Trophoblast cell (in vitro differentiated cells and primary cell): Measurements from ENCODE around the gene CREB5.

ENCODE experiments used
- DNase-seq, 2 donors: peaks; one replicate each; pipeline ENCODE4 v3.0.0-alpha.2; 2016
- H2AFZ ChIP-seq: 2 replicates; pipeline ENCODE4 v1.6.1; 2013; ENCODE audit warnings: low read length, moderate library complexity, mild to moderate bottlenecking; ENCODE audit not compliant: insufficient read depth, poor library complexity
- H2AK5ac ChIP-seq: 2 replicates; pipeline ENCODE4 v1.6.1; 2013; ENCODE audit warnings: mild to moderate bottlenecking, low read length
- H2BK120ac ChIP-seq: 2 replicates; pipeline ENCODE4 v1.6.1; 2013; ENCODE audit warnings: low read length, mild to moderate bottlenecking, moderate library complexity; ENCODE audit not compliant: insufficient read depth, poor library complexity
- H2BK12ac ChIP-seq: 2 replicates; pipeline ENCODE4 v1.6.1; 2013; ENCODE audit warnings: mild to moderate bottlenecking, low read length, moderate library complexity
- H2BK5ac ChIP-seq: 2 replicates; pipeline ENCODE4 v1.6.1; 2013; ENCODE audit warnings: low read length, low read depth, moderate library complexity, mild to moderate bottlenecking; ENCODE audit not compliant: poor library complexity
- H3K14ac ChIP-seq: 2 replicates; pipeline ENCODE4 v1.6.1; 2013; ENCODE audit warnings: mild to moderate bottlenecking, low read length
- H3K18ac ChIP-seq: 2 replicates; pipeline ENCODE4 v1.6.1; 2013; ENCODE audit warnings: mild to moderate bottlenecking, low read length
- H3K23ac ChIP-seq: 2 replicates; pipeline ENCODE4 v1.6.1; 2013; ENCODE audit warnings: low read length
- H3K27ac ChIP-seq: 2 replicates; pipeline ENCODE4 v1.5.1; 2013; ENCODE audit warnings: low read depth, mild to moderate bottlenecking, inconsistent platforms, low read length, moderate library complexity
- H3K27me3 ChIP-seq: 2 replicates; pipeline ENCODE4 v1.6.1; 2013; ENCODE audit warnings: inconsistent platforms, mild to moderate bottlenecking, low read length, moderate library complexity; ENCODE audit not compliant: insufficient read depth
- H3K36me3 ChIP-seq, 2 experiments: 1 replicate in 1 of 2; 2 replicates in 1 of 2; pipeline ENCODE4 v1.6.1; 2013; ENCODE audit warnings: low read length in 2 of 2, mild to moderate bottlenecking in 2 of 2, moderate library complexity in 1 of 2; ENCODE audit not compliant: insufficient read depth in 2 of 2, control insufficient read depth in 1 of 2
- H3K4ac ChIP-seq: 2 replicates; pipeline ENCODE4 v1.6.1; 2013; ENCODE audit warnings: low read depth, mild to moderate bottlenecking, low read length, moderate library complexity
- H3K4me1 ChIP-seq, 2 experiments: 1 replicate in 1 of 2; 2 replicates in 1 of 2; pipeline ENCODE4 v1.6.1; 2013; ENCODE audit warnings: low read length in 2 of 2, mild to moderate bottlenecking in 2 of 2, moderate library complexity in 1 of 2; ENCODE audit not compliant: insufficient read depth in 2 of 2, control insufficient read depth in 1 of 2
- H3K4me2 ChIP-seq: 2 replicates; pipeline ENCODE4 v1.6.1; 2013; ENCODE audit warnings: inconsistent platforms, mild to moderate bottlenecking, low read length, moderate library complexity
- H3K4me3 ChIP-seq: 2 replicates; pipeline ENCODE4 v1.5.1; 2013; ENCODE audit warnings: mild to moderate bottlenecking, low read depth, low read length, inconsistent platforms
- H3K79me1 ChIP-seq: one replicate; pipeline ENCODE4 v1.6.1; 2013; ENCODE audit warnings: low read length
- H3K79me2 ChIP-seq: 2 replicates; pipeline ENCODE4 v1.6.1; 2013; ENCODE audit warnings: low read length, mild to moderate bottlenecking; ENCODE audit not compliant: control insufficient read depth, insufficient read depth, poor library complexity
- H3K9ac ChIP-seq: 2 replicates; pipeline ENCODE4 v1.6.1; 2013; ENCODE audit warnings: mild to moderate bottlenecking, low read length
- H3K9me3 ChIP-seq: 2 replicates; pipeline ENCODE4 v1.6.1; 2013; ENCODE audit warnings: low read depth, mild to moderate bottlenecking, control low read depth, inconsistent platforms, low read length; ENCODE audit not compliant: insufficient read depth
- H4K12ac ChIP-seq: 2 replicates; pipeline ENCODE4 v1.6.1; 2013; ENCODE audit warnings: low read depth, mild to moderate bottlenecking, low read length, moderate library complexity
- H4K8ac ChIP-seq: 2 replicates; pipeline ENCODE4 v1.6.1; 2013; ENCODE audit warnings: low read depth, mild to moderate bottlenecking, low read length, moderate library complexity
- H4K91ac ChIP-seq: one replicate; pipeline ENCODE4 v1.6.1; 2013; ENCODE audit warnings: low read depth, mild to moderate bottlenecking, low read length, moderate library complexity
- whole genome bisulfite sequencing: extraction: QIAGEN DNeasy Blood & Tissue Kit; methylation state at CpG from one replicate; pipeline ENCODE4 v1.1.7; 2013; ENCODE audit warnings: missing lambda C conversion rate; ENCODE audit not compliant: insufficient read length, insufficient coverage; ENCODE audit errors: extremely low coverage; 5-methylcytosine and 5-hydroxymethylcytosine counted together

Gene CREB5

DNA sequence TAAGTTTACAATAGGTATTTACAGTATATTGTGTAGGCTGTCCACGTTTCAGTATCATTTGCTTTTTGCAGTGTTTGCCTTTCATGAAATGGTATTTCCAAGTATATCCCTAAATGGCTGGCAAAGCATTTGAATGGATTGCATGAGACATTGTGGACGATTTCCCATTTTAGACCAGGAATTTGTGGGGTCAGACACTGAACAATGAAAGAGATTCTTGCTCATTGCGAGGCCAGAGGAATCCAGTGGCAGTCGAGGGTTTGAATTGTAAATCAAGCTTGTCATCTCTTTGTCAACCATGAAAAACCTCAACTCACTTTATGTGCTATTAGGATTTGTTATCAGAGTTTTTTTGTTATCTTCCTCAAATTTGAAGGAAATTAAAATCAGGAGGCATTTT, 70.8 kb downstream of the CREB5 start:
- Histone ChIP-seq H4K8ac (no peak overlapping the region), H2BK5ac (no peak overlapping the region), H3K4ac (no peak overlapping the region), H3K14ac (no peak overlapping the region), H3K23ac (no peak overlapping the region), H4K12ac (no peak overlapping the region), H2AFZ (no peak overlapping the region), H3K18ac (no peak overlapping the region), H3K4me2 (no peak overlapping the region), H3K27ac (no peak overlapping the region), H2AK5ac (no peak overlapping the region), H3K4me1 (peaks cover 0 to 5% of the 10 kb centered on the region in 2 experiments), H3K27me3 (no peaks in the 10 kb centered on the region), H2BK120ac (no peak overlapping the region), H3K79me2 (no peaks in the 10 kb centered on the region), H3K36me3 (no peaks in the 10 kb centered on the region), H3K79me1 (no peaks in the 10 kb centered on the region), H3K9ac (no peak overlapping the region), H3K4me3 (no peak overlapping the region), H4K91ac (no peak overlapping the region), H2BK12ac (no peak overlapping the region), H3K9me3 (no peaks in the 10 kb centered on the region)
- no peak for DNase-seq
- no CpG with 5 or more reads among the region's 4 CpGs for WGBS

DNA sequence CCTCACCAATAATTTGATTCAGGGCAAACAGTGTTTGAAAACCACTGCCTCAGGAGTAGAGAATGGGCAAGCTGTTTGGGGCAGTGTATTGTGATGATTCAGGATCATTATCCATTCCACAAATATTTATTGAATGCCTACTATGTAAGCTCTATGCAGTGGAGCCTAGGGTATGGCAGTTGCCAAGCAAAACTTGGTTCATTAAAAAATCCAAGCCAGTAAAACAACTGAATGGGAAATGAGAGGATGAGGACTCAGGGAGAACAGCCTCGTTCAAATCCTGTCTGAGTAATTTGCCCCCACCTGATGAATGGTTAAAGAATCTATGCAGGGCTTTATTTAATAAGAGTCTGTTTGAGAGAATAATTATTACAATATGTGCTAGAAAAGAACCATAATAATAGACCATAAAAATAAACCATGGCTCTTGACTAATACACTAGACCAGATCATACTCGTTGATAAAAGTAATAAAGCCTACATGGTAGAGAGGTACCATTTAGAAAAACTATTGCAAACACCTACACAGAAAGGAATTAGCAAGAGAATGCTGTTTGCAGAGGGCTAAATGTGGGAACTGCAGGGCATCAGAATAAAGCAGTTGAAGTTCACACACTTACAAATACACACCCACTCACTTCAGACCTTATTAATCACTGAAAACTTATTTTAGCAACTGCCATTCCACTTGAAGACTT, 71.7 kb downstream of the CREB5 start:
- H3K18ac ChIP-seq, result no peak overlapping the region
- H3K4me1 ChIP-seq, result peaks cover 0 to 5% of the 10 kb centered on the region in 2 experiments
- no peak overlapping the region for H3K4ac ChIP-seq
- H3K27ac ChIP-seq, result no peak overlapping the region
- peak in 1 of 2 donors; percentile 19 for DNase-seq
- H3K36me3 ChIP-seq, result no peaks in the 10 kb centered on the region
- H3K23ac ChIP-seq, result no peak overlapping the region
- H4K91ac ChIP-seq, result no peak overlapping the region
- H3K4me2 ChIP-seq, result no peak overlapping the region
- H3K9ac ChIP-seq, result no peak overlapping the region
- H2BK12ac ChIP-seq, result no peak overlapping the region
- no CpG with 5 or more reads among the region's 2 CpGs for WGBS
- no peaks in the 10 kb centered on the region for H3K79me2 ChIP-seq
- no peak overlapping the region for H3K4me3 ChIP-seq
- H3K14ac ChIP-seq, result no peak overlapping the region
- no peak overlapping the region for H4K12ac ChIP-seq
- H2BK5ac ChIP-seq, result no peak overlapping the region
- H2BK120ac ChIP-seq, result no peak overlapping the region
- no peak overlapping the region for H2AK5ac ChIP-seq
- no peaks in the 10 kb centered on the region for H3K27me3 ChIP-seq
- no peaks in the 10 kb centered on the region for H3K79me1 ChIP-seq
- no peak overlapping the region for H4K8ac ChIP-seq
- H2AFZ ChIP-seq, result no peak overlapping the region
- no peaks in the 10 kb centered on the region for H3K9me3 ChIP-seq

DNA sequence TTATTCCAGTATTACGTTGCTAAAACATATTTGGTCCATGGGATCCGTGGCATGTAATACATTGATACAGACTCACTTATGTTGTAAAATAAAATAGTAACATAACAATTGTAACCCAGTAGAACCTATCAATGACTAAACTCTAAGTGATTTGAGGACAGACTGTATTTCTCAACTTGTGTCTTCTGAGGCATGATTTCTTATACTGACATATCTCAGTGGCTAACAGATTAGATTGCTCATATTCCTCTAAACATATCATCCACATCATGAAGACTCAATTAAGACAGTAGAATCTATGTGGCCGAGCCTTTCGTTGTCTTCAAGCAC, 72.3 kb downstream of the CREB5 start:
- H4K91ac ChIP-seq, result no peak overlapping the region
- H3K79me1 ChIP-seq, result no peaks in the 10 kb centered on the region
- H3K36me3 ChIP-seq, result no peaks in the 10 kb centered on the region
- H3K9me3 ChIP-seq, result no peaks in the 10 kb centered on the region
- no peaks in the 10 kb centered on the region for H3K27me3 ChIP-seq
- no peak overlapping the region for H4K12ac ChIP-seq
- peaks cover 0 to 5% of the 10 kb centered on the region in 2 experiments for H3K4me1 ChIP-seq
- H3K23ac ChIP-seq, result no peak overlapping the region
- H2AK5ac ChIP-seq, result no peak overlapping the region
- H3K4me2 ChIP-seq, result no peak overlapping the region
- no peak overlapping the region for H3K4ac ChIP-seq
- no peak overlapping the region for H4K8ac ChIP-seq
- H3K4me3 ChIP-seq, result no peak overlapping the region
- no peak for DNase-seq
- no peak overlapping the region for H2BK12ac ChIP-seq
- no peak overlapping the region for H3K9ac ChIP-seq
- H3K14ac ChIP-seq, result no peak overlapping the region
- no CpG with 5 or more reads among the region's 4 CpGs for WGBS
- H2AFZ ChIP-seq, result no peak overlapping the region
- no peak overlapping the region for H3K27ac ChIP-seq
- no peaks in the 10 kb centered on the region for H3K79me2 ChIP-seq
- H2BK120ac ChIP-seq, result no peak overlapping the region
- H2BK5ac ChIP-seq, result no peak overlapping the region
- no peak overlapping the region for H3K18ac ChIP-seq

- Histone ChIP-seq H4K12ac (no peak overlapping the region), H4K91ac (no peak overlapping the region), H3K36me3 (no peaks in the 10 kb centered on the region), H4K8ac (no peak overlapping the region), H2AK5ac (no peak overlapping the region), H3K14ac (no peak overlapping the region), H3K79me2 (no peaks in the 10 kb centered on the region), H2AFZ (no peak overlapping the region), H2BK5ac (no peak overlapping the region), H3K9me3 (no peaks in the 10 kb centered on the region), H3K4me2 (no peak overlapping the region), H2BK120ac (no peak overlapping the region), H3K4ac (no peak overlapping the region), H3K9ac (no peak overlapping the region), H2BK12ac (no peak overlapping the region), H3K27ac (no peak overlapping the region), H3K4me1 (no peaks in the 10 kb centered on the region), H3K4me3 (no peak overlapping the region), H3K27me3 (no peaks in the 10 kb centered on the region), H3K79me1 (no peaks in the 10 kb centered on the region), H3K23ac (no peak overlapping the region), H3K18ac (no peak overlapping the region)
- WGBS, result no CpG with 5 or more reads among the region's 4 CpGs
- no peak for DNase-seq
Observed at GRCh38 chr7:28487487-28487886, 75.2 kb downstream of the CREB5 start.
